Glutamatergic neuron (in vitro differentiated cells): ENCODE measurements around the gene GPR21. TPM values are rescaled to one million over a fixed set of nuclear protein-coding genes. Genes with fewer than 3 reads are reported as not detected.

Experiments used
- DNase-seq: peaks from one replicate; pipeline ENCODE4 v3.0.0; 2022
- H3K27ac Mint-ChIP-seq: one replicate; pipeline ENCODE4 v1.8.0; 2020; ENCODE audit warnings: mild to moderate bottlenecking, mixed read lengths, inconsistent platforms; ENCODE audit not compliant: unreplicated experiment
- H3K27me3 Mint-ChIP-seq: one replicate; pipeline ENCODE4 v1.8.0; 2020; ENCODE audit warnings: mild to moderate bottlenecking, moderate library complexity, mixed read lengths, inconsistent platforms; ENCODE audit not compliant: unreplicated experiment
- H3K36me3 Mint-ChIP-seq: one replicate; pipeline ENCODE4 v1.8.0; 2020; ENCODE audit warnings: mild to moderate bottlenecking, mixed read lengths, inconsistent platforms; ENCODE audit not compliant: unreplicated experiment
- H3K4me1 Mint-ChIP-seq: one replicate; pipeline ENCODE4 v1.8.0; 2020; ENCODE audit warnings: mild to moderate bottlenecking, low read depth, mixed read lengths, inconsistent platforms; ENCODE audit not compliant: unreplicated experiment
- H3K4me3 Mint-ChIP-seq: one replicate; pipeline ENCODE4 v1.8.0; 2020; ENCODE audit warnings: mild to moderate bottlenecking, mixed read lengths, inconsistent platforms; ENCODE audit not compliant: unreplicated experiment
- H3K9me3 Mint-ChIP-seq: one replicate; pipeline ENCODE4 v1.8.0; 2020; ENCODE audit warnings: mild to moderate bottlenecking, moderate library complexity, mixed read lengths, inconsistent platforms; ENCODE audit not compliant: unreplicated experiment
- total RNA-seq: library from RNA; stranded (reverse); fragmentation: NEBNext Ultra II Directional; extraction: Animal tissue kit (Norgen Biotek cat#: 25700); gene quantifications from one replicate; pipeline ENCODE4 v1.2.1, GENCODE V29; 2021; ENCODE audit not compliant: unreplicated experiment
- TF ChIP-seq, protein P1 (sequence below): fragments of 200-600 bp; sonication (generic); IDR thresholded peaks from one replicate; pipeline ENCODE4 v1.5.0; 2021; ENCODE audit not compliant: partially characterized antibody, unreplicated experiment

The GPR21 gene
- total RNA-seq, 1 donor from 2014 or later: 3.8 TPM

DNA sequence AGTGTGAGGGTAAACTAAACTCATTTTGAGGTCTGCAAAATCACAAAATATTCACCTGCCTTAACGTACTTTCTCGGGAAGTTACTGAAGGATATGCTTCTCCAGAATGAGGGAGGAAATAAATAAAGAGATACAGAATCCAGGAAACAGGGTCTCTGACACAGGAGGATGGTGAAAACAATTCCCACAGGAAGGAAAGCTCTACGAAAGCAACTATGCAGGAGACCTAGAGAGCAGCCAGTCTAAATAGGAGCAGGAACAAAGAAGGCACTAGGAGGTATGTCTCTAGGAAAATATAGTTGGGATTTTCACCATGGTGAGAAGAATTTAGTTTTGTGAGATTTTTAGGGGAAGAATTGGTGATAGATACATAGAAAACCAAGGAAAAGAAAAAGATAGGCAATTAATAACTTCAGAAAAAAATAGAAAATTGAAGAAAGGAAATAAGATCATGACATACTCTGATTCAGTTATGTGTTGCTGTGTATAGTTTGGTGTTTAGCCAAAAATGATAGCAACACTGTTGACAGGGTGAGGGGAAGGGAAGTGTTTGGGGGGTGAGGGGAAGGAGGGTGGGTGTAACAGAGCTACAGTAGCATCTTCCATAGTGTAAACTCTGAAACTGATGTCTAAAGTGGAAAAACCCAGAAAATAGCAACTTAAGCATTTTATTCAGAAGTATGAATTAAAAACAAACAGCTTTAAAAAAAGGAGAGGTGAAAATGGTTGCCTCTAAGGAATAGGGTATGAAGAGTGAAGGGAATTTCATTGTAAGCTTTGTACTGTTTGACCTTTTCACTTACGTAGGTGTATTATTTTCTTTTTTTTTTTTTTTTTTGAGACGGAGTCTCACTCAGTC is 9.8 kb downstream of the GPR21 start:
- no peak overlapping the region for H3K4me3 Mint-ChIP-seq

GRCh38 chr9:123044586-123044985 is 11.1 kb downstream of the GPR21 start:
- no peaks in the 10 kb centered on the region for H3K27me3 Mint-ChIP-seq
- peaks cover 5% of the 10 kb centered on the region for H3K4me1 Mint-ChIP-seq

More for the DNA sequence above, 9.8 kb downstream of the GPR21 start:
- TF ChIP-seq, protein P1, sequence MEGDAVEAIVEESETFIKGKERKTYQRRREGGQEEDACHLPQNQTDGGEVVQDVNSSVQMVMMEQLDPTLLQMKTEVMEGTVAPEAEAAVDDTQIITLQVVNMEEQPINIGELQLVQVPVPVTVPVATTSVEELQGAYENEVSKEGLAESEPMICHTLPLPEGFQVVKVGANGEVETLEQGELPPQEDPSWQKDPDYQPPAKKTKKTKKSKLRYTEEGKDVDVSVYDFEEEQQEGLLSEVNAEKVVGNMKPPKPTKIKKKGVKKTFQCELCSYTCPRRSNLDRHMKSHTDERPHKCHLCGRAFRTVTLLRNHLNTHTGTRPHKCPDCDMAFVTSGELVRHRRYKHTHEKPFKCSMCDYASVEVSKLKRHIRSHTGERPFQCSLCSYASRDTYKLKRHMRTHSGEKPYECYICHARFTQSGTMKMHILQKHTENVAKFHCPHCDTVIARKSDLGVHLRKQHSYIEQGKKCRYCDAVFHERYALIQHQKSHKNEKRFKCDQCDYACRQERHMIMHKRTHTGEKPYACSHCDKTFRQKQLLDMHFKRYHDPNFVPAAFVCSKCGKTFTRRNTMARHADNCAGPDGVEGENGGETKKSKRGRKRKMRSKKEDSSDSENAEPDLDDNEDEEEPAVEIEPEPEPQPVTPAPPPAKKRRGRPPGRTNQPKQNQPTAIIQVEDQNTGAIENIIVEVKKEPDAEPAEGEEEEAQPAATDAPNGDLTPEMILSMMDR: no peak
- Mint-ChIP-seq H3K9me3 (peaks cover 1% of the 10 kb centered on the region), H3K4me1 (peaks cover 10% of the 10 kb centered on the region), H3K27me3 (peaks cover 2% of the 10 kb centered on the region), H3K36me3 (peaks cover 8% of the 10 kb centered on the region), H3K27ac (peak overlapping the region; percentile 25)
- no peak for DNase-seq

GRCh38 chr9:123046406-123047195 is 13.1 kb downstream of the GPR21 start:
- no peaks in the 10 kb centered on the region for H3K27me3 Mint-ChIP-seq

More at GRCh38 chr9:123044586-123044985, 11.1 kb downstream of the GPR21 start:
- peaks cover 8% of the 10 kb centered on the region for H3K36me3 Mint-ChIP-seq
- no peak overlapping the region for H3K27ac Mint-ChIP-seq
- TF ChIP-seq, protein P1: no peak
- H3K4me3 Mint-ChIP-seq: no peak overlapping the region
- peaks cover 1% of the 10 kb centered on the region for H3K9me3 Mint-ChIP-seq
- no peak for DNase-seq

DNA sequence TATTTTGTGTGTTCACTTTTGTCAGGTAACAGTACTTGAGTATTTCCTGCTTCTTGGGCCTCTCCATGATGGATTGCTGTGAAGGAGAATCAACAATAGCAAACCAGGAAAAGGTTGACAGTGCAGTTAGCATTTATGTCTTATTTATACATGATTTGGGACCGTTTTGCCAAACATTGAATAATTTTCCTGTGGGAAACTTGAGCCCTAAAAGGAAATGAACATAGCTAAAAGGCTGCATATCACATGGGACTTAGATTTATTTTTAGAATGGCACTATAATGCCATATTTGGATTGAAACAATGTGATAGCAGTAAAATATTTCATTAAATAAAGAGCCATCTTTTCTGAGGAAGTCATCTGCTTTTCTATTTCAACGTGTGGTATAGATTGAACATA is 15.3 kb downstream of the GPR21 start:
- TF ChIP-seq, protein P1: no peak
- H3K9me3 Mint-ChIP-seq: no peaks in the 10 kb centered on the region
- H3K36me3 Mint-ChIP-seq: no peaks in the 10 kb centered on the region
- H3K27me3 Mint-ChIP-seq: no peaks in the 10 kb centered on the region
- no peak for DNase-seq
- H3K4me3 Mint-ChIP-seq: no peak overlapping the region
- peaks cover 3% of the 10 kb centered on the region for H3K4me1 Mint-ChIP-seq
- no peak overlapping the region for H3K27ac Mint-ChIP-seq

More at GRCh38 chr9:123046406-123047195, 13.1 kb downstream of the GPR21 start:
- TF ChIP-seq, protein P1: no peak
- H3K9me3 Mint-ChIP-seq: no peaks in the 10 kb centered on the region
- H3K4me3 Mint-ChIP-seq: no peak overlapping the region
- peaks cover 3% of the 10 kb centered on the region for H3K4me1 Mint-ChIP-seq
- no peak for DNase-seq
- H3K36me3 Mint-ChIP-seq: peaks cover 8% of the 10 kb centered on the region
- H3K27ac Mint-ChIP-seq: no peak overlapping the region
